ENCODE results near the gene SFT2D2.

The SFT2D2 gene

DNA sequence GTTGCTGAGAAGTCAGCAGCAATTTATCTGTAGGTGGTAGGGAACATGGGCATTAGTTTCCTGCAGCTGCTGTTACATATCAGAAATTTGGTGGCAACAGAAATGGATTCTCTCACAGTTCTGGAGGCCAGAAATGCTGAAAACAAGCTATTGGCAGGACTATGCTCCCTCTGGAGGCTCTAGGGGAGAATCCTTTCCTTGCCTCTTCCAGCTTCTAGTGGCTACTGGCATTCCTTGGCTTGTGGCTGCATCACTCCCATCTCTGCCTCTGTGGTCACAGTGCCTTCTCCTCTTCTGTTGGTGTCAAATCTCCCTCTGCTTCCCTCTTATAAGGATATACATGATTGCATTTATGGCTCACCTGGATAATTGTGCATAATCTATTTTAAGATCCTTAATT lies 2.5 kb upstream of the SFT2D2 start:
- DNase-seq: no peak

- DNase-seq: no peak
Observed at GRCh38 chr1:168223681-168224540, 1.9 kb upstream of the SFT2D2 start.

GRCh38 chr1:168224991-168225390 lies 813 bp upstream of the SFT2D2 start:
- DNase-seq: no peak

DNA sequence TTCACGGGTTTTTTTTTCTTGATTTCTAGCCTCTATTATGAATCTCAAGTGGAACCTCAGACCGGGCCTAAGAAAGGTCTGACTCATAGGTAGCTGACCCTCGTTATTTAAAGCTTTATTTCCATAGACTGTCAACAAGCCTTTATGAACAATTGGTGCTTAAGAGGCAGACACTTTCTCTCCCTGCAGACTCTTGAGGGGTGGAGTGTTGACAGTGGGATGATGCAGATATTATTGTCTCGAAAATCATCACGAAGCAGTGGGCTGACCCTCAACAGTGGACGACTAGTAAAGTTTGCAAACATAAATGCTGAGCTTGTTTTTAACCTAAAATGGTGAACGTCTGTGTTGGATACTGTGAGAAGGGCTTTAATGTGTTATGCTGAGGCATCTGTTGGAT lies 1.8 kb downstream of the SFT2D2 start:
- peak in 1 of 51 donors; percentile 54 for DNase-seq

GRCh38 chr1:168229893-168230292 lies 4.1 kb downstream of the SFT2D2 start:
- DNase-seq: no peak

DNA sequence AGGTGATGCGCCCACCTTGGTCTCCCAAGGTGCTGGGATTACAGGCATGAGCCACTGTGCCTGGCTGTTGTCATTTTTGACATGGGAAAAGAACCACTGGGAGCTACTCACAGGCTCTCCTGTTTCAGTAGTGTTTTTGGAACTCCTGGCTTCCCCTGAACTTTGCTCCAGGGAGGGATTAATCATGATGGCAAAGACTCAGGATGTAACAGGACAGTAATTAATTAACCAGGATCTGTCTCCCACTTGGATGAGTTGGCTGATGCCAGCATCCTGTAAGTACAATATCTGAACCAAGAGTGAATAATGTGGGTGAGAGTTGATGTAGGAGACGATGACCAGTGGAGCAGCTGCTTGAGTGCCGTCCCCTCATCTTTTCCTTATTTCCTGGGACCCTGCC lies 4.9 kb downstream of the SFT2D2 start:
- DNase-seq: no peak

DNA sequence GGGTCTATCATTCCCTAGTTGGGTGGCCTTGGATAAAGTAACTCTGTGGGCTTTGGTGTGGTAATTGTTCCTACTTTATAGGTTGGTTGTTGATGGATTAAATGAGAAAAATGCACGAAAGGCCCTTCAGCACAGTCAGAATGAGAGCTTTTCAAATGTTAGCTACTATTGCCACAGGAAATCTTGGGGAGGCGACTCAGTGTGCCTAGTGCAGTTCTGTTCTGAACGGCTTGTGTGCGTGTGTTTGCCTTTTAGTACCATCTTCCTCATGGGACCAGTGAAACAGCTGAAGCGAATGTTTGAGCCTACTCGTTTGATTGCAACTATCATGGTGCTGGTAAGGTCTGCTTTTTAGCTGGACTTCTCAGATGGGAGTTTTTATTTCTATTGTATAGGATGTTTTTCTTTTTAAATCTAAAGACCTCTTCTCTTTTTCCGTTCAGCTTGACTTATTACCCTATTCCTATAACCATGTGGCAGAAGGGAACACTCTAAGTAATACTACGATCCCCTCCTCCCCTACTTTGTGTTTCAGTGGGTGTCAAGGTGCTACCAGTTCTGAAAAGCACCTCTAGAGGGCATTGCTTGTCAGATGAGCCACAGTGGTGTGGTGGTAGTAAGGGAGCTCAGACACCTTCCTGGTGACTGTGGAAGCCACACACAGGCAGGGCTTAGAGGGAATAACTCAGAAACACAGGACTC lies 9.2 kb downstream of the SFT2D2 start:
- DNase-seq: peak in 2 of 51 donors; percentile 14 to 33

- DNase-seq: no peak
Observed at GRCh38 chr1:168235548-168235885, 9.7 kb downstream of the SFT2D2 start.

DNA sequence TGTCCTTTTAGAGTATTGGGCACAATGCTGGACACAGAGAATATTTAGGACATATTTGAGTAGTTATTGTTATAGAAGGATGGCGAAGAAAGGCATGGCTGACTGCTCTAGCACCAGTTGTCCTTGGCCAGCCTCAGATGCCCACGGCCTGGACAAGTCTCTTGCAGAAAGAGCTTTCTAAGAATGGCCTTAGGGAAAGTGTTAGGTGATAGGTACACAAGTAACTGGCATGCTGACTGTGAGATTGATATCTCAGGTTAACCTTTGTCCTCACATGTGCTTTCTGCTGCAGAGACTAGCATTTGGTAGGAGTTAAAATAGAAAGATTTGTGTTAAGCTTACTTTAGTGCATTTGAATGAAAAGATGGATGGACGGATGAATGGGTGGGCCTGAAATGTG lies 10.1 kb downstream of the SFT2D2 start:
- DNase-seq: no peak

- DNase-seq: peak in 8 of 51 donors; percentile 6 to 83 (median 16)
Observed at GRCh38 chr1:168236836-168237611, 11.2 kb downstream of the SFT2D2 start.

- no peak for DNase-seq
Observed at GRCh38 chr1:168243198-168243597, 17.4 kb downstream of the SFT2D2 start.

DNA sequence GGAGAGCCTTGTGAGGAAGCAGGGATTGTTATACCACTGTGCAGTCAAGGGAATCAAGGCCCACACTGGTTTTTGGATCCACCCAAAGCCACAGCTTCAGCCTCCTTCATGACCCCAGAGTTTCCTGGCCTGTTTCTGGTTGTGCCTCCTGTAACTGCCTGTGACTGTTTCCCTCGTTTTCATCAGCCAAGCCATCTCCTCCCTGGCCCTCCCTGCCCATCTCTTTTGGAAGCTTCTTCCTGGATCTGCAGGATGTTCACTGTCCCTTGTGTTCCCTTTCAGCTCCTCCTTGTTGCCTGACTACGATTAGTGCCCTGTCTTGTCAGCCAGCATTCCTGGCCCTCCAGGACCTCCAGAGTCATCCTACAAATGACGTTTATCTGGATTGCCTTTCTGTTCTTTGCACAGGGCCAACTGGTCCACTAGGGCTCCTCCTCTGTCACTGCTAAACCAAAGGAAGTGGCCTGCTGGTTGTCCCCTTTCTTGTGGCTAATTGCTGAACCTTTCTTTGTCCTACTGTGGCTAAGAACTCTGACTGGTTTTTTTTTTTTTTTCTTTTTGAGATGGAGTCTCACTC lies 17.9 kb downstream of the SFT2D2 start:
- DNase-seq: no peak

DNA sequence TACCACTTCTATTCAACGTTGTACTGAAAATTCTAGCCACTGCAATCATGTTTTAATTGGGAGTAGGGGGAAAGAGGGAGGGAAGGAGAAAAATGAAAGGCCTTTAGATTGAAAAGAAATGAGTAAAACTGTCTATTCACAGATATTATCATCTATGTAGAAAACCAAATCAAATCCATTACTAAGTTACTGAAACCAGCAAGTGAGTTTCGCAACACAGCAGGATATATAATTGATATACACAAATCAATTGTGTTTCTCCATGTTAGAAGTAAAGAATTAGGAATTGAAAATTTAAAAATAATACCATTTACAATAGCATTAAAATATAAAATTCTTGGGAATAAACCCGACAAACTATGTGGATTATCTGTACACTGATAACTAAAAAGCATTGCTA lies 19.2 kb downstream of the SFT2D2 start:
- DNase-seq: no peak

DNA sequence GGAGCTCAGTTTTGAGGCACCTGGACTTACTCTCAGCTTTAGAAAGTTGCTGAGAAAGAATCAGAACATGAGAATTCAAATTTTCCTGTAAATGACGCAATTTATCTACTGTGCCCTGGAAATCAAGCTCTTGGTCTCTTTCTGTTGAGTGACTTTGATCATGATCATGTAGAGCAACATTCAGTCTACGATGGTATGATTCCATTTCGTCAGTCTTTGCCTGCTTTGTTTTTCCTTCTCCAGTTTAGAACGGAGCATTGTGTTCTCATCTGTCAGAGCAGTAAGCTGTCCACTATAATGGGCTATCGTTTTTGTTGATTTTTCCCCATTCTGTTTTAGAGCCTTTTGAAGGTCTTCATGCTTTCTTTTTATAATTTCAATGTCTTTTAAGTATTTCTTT lies 20.7 kb downstream of the SFT2D2 start:
- DNase-seq: peak in 2 of 51 donors; percentile 12 to 67

DNA sequence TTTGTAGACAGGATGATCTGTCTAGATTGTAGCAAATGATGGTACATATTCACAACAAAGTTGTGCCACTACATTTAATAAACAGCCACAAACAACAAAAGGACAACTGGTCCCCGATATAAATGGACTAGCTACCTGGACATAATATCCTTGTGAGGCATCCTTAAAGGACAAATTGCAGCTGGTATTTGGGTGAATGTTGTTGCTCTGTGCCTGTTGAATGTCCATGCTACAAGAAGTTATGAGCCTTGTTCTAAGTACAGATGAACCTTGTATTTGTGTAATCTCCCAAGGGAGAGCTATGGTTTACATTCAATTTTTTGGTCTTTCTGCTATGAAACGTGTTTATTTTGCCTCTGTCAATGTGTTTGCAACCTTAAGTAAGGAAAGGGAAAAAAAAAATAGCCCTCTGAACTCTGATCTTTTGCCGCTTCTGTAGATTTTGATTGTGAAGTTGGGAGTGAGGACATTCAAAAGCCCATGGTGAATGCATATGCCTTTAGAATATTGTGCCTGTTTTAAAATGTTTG lies 26.5 kb downstream of the SFT2D2 start:
- no peak for DNase-seq

GRCh38 chr1:168256164-168256563 lies 30.4 kb downstream of the SFT2D2 start:
- no peak for DNase-seq

- DNase-seq: no peak
Observed at GRCh38 chr1:168257397-168257796, 31.6 kb downstream of the SFT2D2 start.

- no peak for DNase-seq
Observed at GRCh38 chr1:168259567-168259966, 33.8 kb downstream of the SFT2D2 start.

GRCh38 chr1:168260393-168260792 lies 34.6 kb downstream of the SFT2D2 start:
- DNase-seq: no peak

DNA sequence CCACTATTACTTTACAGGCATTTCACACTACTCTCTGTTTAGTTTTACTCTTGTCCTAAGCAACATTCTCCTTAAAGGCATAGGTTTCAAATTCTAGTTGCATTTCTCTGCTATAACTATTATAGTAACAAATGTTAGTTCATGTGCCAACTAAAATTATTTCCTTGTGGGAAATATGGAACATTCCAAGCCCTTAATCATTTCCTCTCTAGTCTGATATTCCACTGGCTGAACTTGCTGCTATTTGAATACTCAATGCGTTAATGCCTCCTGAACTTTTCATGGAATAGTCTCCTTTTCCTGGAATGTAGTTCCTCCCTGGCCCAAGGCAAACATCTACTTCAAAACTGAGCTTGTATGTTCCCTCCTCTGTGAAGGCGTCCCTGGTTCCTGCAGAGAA lies 35.6 kb downstream of the SFT2D2 start:
- DNase-seq: no peak

GRCh38 chr1:168263130-168263529 lies 37.3 kb downstream of the SFT2D2 start:
- no peak for DNase-seq

DNA sequence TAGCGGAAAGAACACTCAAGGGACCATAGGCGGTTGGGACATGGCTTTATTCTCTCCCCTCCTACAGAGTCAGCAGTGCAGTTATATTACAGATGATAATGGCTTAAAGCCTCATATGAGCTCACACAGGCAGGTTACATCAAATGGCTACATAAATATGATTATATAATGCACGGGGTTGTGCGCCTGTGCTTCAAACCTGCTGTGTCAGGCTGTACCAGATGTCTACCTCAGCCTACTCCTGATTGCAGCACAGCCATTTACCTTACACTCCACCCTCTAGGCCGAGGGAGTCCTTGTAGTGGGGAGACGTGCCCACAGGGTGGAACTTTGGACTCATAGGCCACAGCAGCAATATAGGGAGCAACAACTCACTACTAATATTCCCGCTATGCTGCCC lies 38.5 kb downstream of the SFT2D2 start:
- DNase-seq: no peak
